ENCODE data around the gene GMDS. TPM values are rescaled to one million over a fixed set of nuclear protein-coding genes. Genes with fewer than 3 reads are reported as not detected.

GMDS gene
- total RNA-seq, 2 donors from 2014 or later: 25.4 to 29.5 TPM

GRCh38 chr6:2221726-2222274 is 23.6 kb downstream of the GMDS start:
- no peak overlapping the region for H3K27ac ChIP-seq (ENCODE audit: low read depth, low read length)
- Mint-ChIP-seq H3K27me3 (ENCODE audit: insufficient read depth) (no peaks in the 10 kb centered on the region), H3K27ac (no peak overlapping the region), H3K9me3 (no peaks in the 10 kb centered on the region), H3K36me3 (ENCODE audit: low read depth) (no peaks in the 10 kb centered on the region), H3K4me1 (peaks cover 49% of the 10 kb centered on the region), H3K4me3 (no peak overlapping the region)
- no peaks in the 10 kb centered on the region for H3K9me3 ChIP-seq (ENCODE audit: control insufficient read depth, low read length)
- H3K36me3 ChIP-seq (ENCODE audit: control insufficient read depth, insufficient read depth, low read length): no peaks in the 10 kb centered on the region
- 88 to 90% methylated on average over 2 to 6 of the region's 6 CpGs for WGBS, 2 experiments (ENCODE audit: insufficient coverage in 1 of 2, insufficient read length in 1 of 2)
- no peak overlapping the region for H3K9ac ChIP-seq (ENCODE audit: extremely low read depth, low read length, poor library complexity, severe bottlenecking)
- H3K27me3 ChIP-seq (ENCODE audit: control insufficient read depth, insufficient read depth, low read length, poor library complexity, severe bottlenecking): no peaks in the 10 kb centered on the region
- peaks cover 9% of the 10 kb centered on the region for H3K4me1 ChIP-seq (ENCODE audit: control insufficient read depth, insufficient read depth, low read length)
- DNase-seq: no peak
- H3K4me3 ChIP-seq (ENCODE audit: low read length): no peak overlapping the region
- no peak for TF ChIP-seq CTCF (conservative IDR thresholded peaks at IDR 0.05)

- Histone ChIP-seq H3K27ac (ENCODE audit: low read depth, low read length) (no peak overlapping the region), H3K27me3 (ENCODE audit: control insufficient read depth, insufficient read depth, low read length, poor library complexity, severe bottlenecking) (no peaks in the 10 kb centered on the region), H3K9me3 (ENCODE audit: control insufficient read depth, low read length) (no peaks in the 10 kb centered on the region), H3K36me3 (ENCODE audit: control insufficient read depth, insufficient read depth, low read length) (no peaks in the 10 kb centered on the region), H3K4me3 (ENCODE audit: low read length) (no peak overlapping the region), H3K9ac (ENCODE audit: extremely low read depth, low read length, poor library complexity, severe bottlenecking) (no peak overlapping the region), H3K4me1 (ENCODE audit: control insufficient read depth, insufficient read depth, low read length) (peaks cover 5% of the 10 kb centered on the region)
- Mint-ChIP-seq H3K4me1 (peaks cover 33% of the 10 kb centered on the region), H3K27me3 (ENCODE audit: insufficient read depth) (no peaks in the 10 kb centered on the region), H3K9me3 (no peaks in the 10 kb centered on the region), H3K4me3 (no peak overlapping the region), H3K36me3 (ENCODE audit: low read depth) (no peaks in the 10 kb centered on the region), H3K27ac (no peak overlapping the region)
- TF ChIP-seq CTCF (conservative IDR thresholded peaks at IDR 0.05): no peak
- DNase-seq: no peak
- WGBS, 2 experiments (ENCODE audit: insufficient coverage in 1 of 2, insufficient read length in 1 of 2): 88 to 95% methylated on average over 5 to 6 of the region's 6 CpGs
Observed at GRCh38 chr6:2220154-2220553, 25.3 kb downstream of the GMDS start.

GRCh38 chr6:2218866-2219265 is 26.5 kb downstream of the GMDS start:
- peaks cover 1% of the 10 kb centered on the region for H3K4me1 ChIP-seq (ENCODE audit: control insufficient read depth, insufficient read depth, low read length)
- no peak overlapping the region for H3K9ac ChIP-seq (ENCODE audit: extremely low read depth, low read length, poor library complexity, severe bottlenecking)
- Mint-ChIP-seq H3K27ac (no peak overlapping the region), H3K4me3 (no peak overlapping the region), H3K4me1 (peaks cover 29% of the 10 kb centered on the region), H3K36me3 (ENCODE audit: low read depth) (no peaks in the 10 kb centered on the region), H3K27me3 (ENCODE audit: insufficient read depth) (no peaks in the 10 kb centered on the region), H3K9me3 (no peaks in the 10 kb centered on the region)
- TF ChIP-seq CTCF (conservative IDR thresholded peaks at IDR 0.05): no peak
- no peaks in the 10 kb centered on the region for H3K9me3 ChIP-seq (ENCODE audit: control insufficient read depth, low read length)
- no peak overlapping the region for H3K27ac ChIP-seq (ENCODE audit: low read depth, low read length)
- H3K36me3 ChIP-seq (ENCODE audit: control insufficient read depth, insufficient read depth, low read length): no peaks in the 10 kb centered on the region
- H3K4me3 ChIP-seq (ENCODE audit: low read length): no peak overlapping the region
- H3K27me3 ChIP-seq (ENCODE audit: control insufficient read depth, insufficient read depth, low read length, poor library complexity, severe bottlenecking): no peaks in the 10 kb centered on the region
- WGBS, 2 experiments (ENCODE audit: insufficient coverage in 1 of 2, insufficient read length in 1 of 2): 94 to 100% methylated on average over 2 to 4 of the region's 6 CpGs
- DNase-seq: no peak

Measured in endodermal cell (in vitro differentiated cells).